Small intestine (tissue), 4 donors: ENCODE measurements around the gene KCNK5. TPM values are rescaled to one million over a fixed set of nuclear protein-coding genes. Genes with fewer than 3 reads are reported as not detected.

Experiments used
- polyA plus RNA-seq, 4 donors: library from polyadenylated mRNA; stranded (reverse) in 3 of 4; unstranded in 1 of 4; fragments of 200-250 nt in 3 of 4; fragments of 120-200 nt in 1 of 4; gene quantifications; one replicate each; pipeline versions ENCODE4 v1.2.1 to v1.2.3, GENCODE V29; 2013
- donor health status: healthy with polysubstance abuse.
- donor health status: Bipolar disorder and iron deficiency.
- donor health status: healthy.

The KCNK5 gene
- polyA plus RNA-seq, 4 donors = 29.9 to 44.1 (median 41.3) TPM

Other genes with a start within 250 kb of the KCNK5 start
- gene GLP1R, start 180.7 kb downstream of the KCNK5 start, polyA plus RNA-seq = under 1 TPM in 2 of 4 donors, not detected in 2; 0.10 to 0.19 TPM
- gene SAYSD1, start 114.3 kb downstream of the KCNK5 start, polyA plus RNA-seq = 10 to 100 TPM; 13.4 to 17.8 (median 14.8) TPM
- 1 to 10 TPM in 2 of 4 donors, under 1 TPM in 1, not detected in 1; 0.45 to 1.4 (median 1.3) TPM for gene KCNK17, start 84.9 kb upstream of the KCNK5 start, polyA plus RNA-seq
- gene KCNK16, start 93.2 kb upstream of the KCNK5 start, polyA plus RNA-seq = 1 to 10 TPM in 1 of 4 donors, under 1 TPM in 1, not detected in 2; 0.34 to 2.2 TPM